ENCODE data around the gene SLFN14. TPM values are rescaled to one million over a fixed set of nuclear protein-coding genes. Genes with fewer than 3 reads are reported as not detected.
A peak's percentile ranks its signal among the peaks of the same experiment; 100 is the strongest.
"Not testable (repeated sequence)": the region's sequence is repeated elsewhere in the genome, so short reads cannot be mapped to it uniquely, and the experiment has no call there.

The SLFN14 gene
- polyA plus RNA-seq, 2 of the 4 experiments (the other 2 are of a cell fraction) = not detected

- H3K4me3 ChIP-seq = no peak overlapping the region
- CTCF ChIA-PET = interaction anchor here (0.6 to 15.4 kb wide), 40 partner anchors 9 to 1119 kb away, joined by 3 to 308 read pairs (median 4); partner anchors contain the start of genes C17orf50, SLFN14 and UNC45B
- FAIRE-seq (no peak), DNase-seq (ENCODE audit: low read depth in 1 of 2, low spot score in 1 of 2) (no peak), ATAC-seq (peak in 1 of 2 experiments; percentile 52; a peak in 3 of 6 replicates)
- H3K4me1 ChIP-seq = no peaks in the 10 kb centered on the region
- 46% methylated on average over 5 of the region's 5 CpGs for WGBS (ENCODE audit: missing lambda C conversion rate)
- peak overlapping the region; percentile 37 for H3K4me2 ChIP-seq
- no peak overlapping the region for H3K27ac ChIP-seq
- POLR2A ChIA-PET = interaction anchor here (0.8 to 1.0 kb wide), 2 partner anchors 28 to 369 kb away, joined by 3 to 5 read pairs; no protein-coding TSS in a partner anchor
- TF ChIP-seq RFX5 (IDR thresholded peaks at IDR 0.05) (no peak), CTCF (IDR thresholded peaks at IDR 0.05) (peak; percentile 42; the same call in 2 of the 3 replicates)
- H3K9me3 ChIP-seq = no peaks in the 10 kb centered on the region
Measured at GRCh38 chr17:35539659-35540026, 21.0 kb downstream of the SLFN14 start.

GRCh38 chr17:35537601-35538141, 22.9 kb downstream of the SLFN14 start, which contains the start of gene SLFN12L:
TSS of gene SLFN12L (minus strand) at chr17:35537678. CDS start at chr17:35522364, 15,314 bp downstream.
- WGBS (ENCODE audit: missing lambda C conversion rate) = 89% methylated on average over 2 of the region's 2 CpGs
- POLR2A ChIA-PET = no interaction called here

GRCh38 chr17:35536664-35537171, 23.9 kb downstream of the SLFN14 start:
- Histone ChIP-seq H3K4me2 (no peak overlapping the region), H3K9me3 (no peaks in the 10 kb centered on the region), H3K4me3 (no peak overlapping the region), H3K4me1 (no peaks in the 10 kb centered on the region), H3K27ac (no peak overlapping the region)
- 65% methylated on average over 13 of the region's 13 CpGs for WGBS (ENCODE audit: missing lambda C conversion rate)
- TF ChIP-seq GATA3 (IDR thresholded peaks at IDR 0.05; ENCODE audit: borderline replicate concordance) (no peak), NPAS2 (CRISPR knock-in tag; IDR thresholded peaks at IDR 0.05; ENCODE audit: borderline replicate concordance) (no peak)
- DNase-seq (ENCODE audit: low read depth in 1 of 2, low spot score in 1 of 2) = no peak
- ChIA-PET CTCF (interaction anchor here (0.8 to 15.4 kb wide), 8 partner anchors 12 to 368 kb away, joined by 3 to 308 read pairs (median 34); no protein-coding TSS in a partner anchor), POLR2A (no interaction called here)
- FAIRE-seq = no peak
- no peak for ATAC-seq

More at GRCh38 chr17:35537601-35538141, 22.9 kb downstream of the SLFN14 start, which contains the start of gene SLFN12L:
- Histone ChIP-seq H3K4me1 (no peaks in the 10 kb centered on the region), H3K27ac (no peak within 1 kb of the TSS), H3K4me2 (no peak within 1 kb of the TSS), H3K9me3 (no peaks in the 10 kb centered on the region), H3K4me3 (no peak within 1 kb of the TSS)
- ATAC-seq = no peak
- no peak for FAIRE-seq
- DNase-seq (ENCODE audit: low read depth in 1 of 2, low spot score in 1 of 2) = no peak
- CTCF ChIA-PET = interaction anchor here (0.6 to 15.4 kb wide), 17 partner anchors 11 to 1118 kb away, joined by 3 to 308 read pairs (median 4); partner anchors contain the start of gene SLFN14
- TF ChIP-seq CHD4 (IDR thresholded peaks at IDR 0.05; ENCODE audit: borderline replicate concordance) (no peak), ZSCAN20 (CRISPR knock-in tag; IDR thresholded peaks at IDR 0.05) (no peak), FOSL2 (IDR thresholded peaks at IDR 0.05) (no peak), FOSL2 (CRISPR knock-in tag; IDR thresholded peaks at IDR 0.05) (no peak), RFX5 (IDR thresholded peaks at IDR 0.05) (no peak), MAX (IDR thresholded peaks at IDR 0.05) (no peak), BHLHE40 (IDR thresholded peaks at IDR 0.05; ENCODE audit: low read depth, low read length) (no peak), EHF (CRISPR knock-in tag; IDR thresholded peaks at IDR 0.05) (no peak), ELK1 (IDR thresholded peaks at IDR 0.05; ENCODE audit: low read depth, low read length) (no peak), NFE2L2 (conservative IDR thresholded peaks at IDR 0.05; ENCODE audit: low read length) (no peak), GATA3 (IDR thresholded peaks at IDR 0.05; ENCODE audit: borderline replicate concordance) (no peak), RARB (CRISPR knock-in tag; IDR thresholded peaks at IDR 0.05) (no peak), ZNF302 (CRISPR knock-in tag; IDR thresholded peaks at IDR 0.05) (no peak), FOSB (CRISPR knock-in tag; IDR thresholded peaks at IDR 0.05) (no peak)

GRCh38 chr17:35535406-35535805, 25.2 kb downstream of the SLFN14 start:
- 84% methylated on average over 9 of the region's 9 CpGs for WGBS (ENCODE audit: missing lambda C conversion rate)
- POLR2A ChIA-PET = interaction anchor here (0.7 kb wide), 1 partner anchor 52 kb away, joined by 4 read pairs; the partner anchor contains the start of gene AP2B1
- ATAC-seq; H3K4me2 ChIP-seq; H3K4me1 ChIP-seq; DNase-seq (ENCODE audit: low read depth in 1 of 2, low spot score in 1 of 2); H3K9me3 ChIP-seq; H3K4me3 ChIP-seq; FAIRE-seq; H3K27ac ChIP-seq: not testable (repeated sequence)
- CTCF ChIA-PET = interaction anchor here (1.0 to 15.4 kb wide), 9 partner anchors 12 to 394 kb away, joined by 3 to 308 read pairs (median 20); partner anchors contain the start of gene NLE1
